Measurements from ENCODE around the gene SLC35B3.

GRCh38 chr6:8415280-8415679 lies 20.1 kb downstream of the SLC35B3 start:
- TF ChIP-seq EZH2 (IDR thresholded peaks at IDR 0.05; ENCODE audit: borderline replicate concordance, insufficient read depth, low read length, poor library complexity, severe bottlenecking): no peak
- no peak for TF ChIP-seq POLR2AphosphoS5 (IDR thresholded peaks at IDR 0.05)
- TF ChIP-seq, protein P1, sequence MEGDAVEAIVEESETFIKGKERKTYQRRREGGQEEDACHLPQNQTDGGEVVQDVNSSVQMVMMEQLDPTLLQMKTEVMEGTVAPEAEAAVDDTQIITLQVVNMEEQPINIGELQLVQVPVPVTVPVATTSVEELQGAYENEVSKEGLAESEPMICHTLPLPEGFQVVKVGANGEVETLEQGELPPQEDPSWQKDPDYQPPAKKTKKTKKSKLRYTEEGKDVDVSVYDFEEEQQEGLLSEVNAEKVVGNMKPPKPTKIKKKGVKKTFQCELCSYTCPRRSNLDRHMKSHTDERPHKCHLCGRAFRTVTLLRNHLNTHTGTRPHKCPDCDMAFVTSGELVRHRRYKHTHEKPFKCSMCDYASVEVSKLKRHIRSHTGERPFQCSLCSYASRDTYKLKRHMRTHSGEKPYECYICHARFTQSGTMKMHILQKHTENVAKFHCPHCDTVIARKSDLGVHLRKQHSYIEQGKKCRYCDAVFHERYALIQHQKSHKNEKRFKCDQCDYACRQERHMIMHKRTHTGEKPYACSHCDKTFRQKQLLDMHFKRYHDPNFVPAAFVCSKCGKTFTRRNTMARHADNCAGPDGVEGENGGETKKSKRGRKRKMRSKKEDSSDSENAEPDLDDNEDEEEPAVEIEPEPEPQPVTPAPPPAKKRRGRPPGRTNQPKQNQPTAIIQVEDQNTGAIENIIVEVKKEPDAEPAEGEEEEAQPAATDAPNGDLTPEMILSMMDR (IDR thresholded peaks at IDR 0.05; ENCODE audit: poor library complexity, severe bottlenecking): no peak
- TF ChIP-seq SMC3 (conservative IDR thresholded peaks at IDR 0.05; ENCODE audit: poor library complexity): no peak
- no peak for TF ChIP-seq EP300 (conservative IDR thresholded peaks at IDR 0.05; ENCODE audit: poor library complexity, severe bottlenecking)
- TF ChIP-seq TAF1 (IDR thresholded peaks at IDR 0.05; ENCODE audit: low read depth): no peak

All from neural cell (in vitro differentiated cells).